Activated CD4-positive, alpha-beta memory T cell treated with anti-CD3 and anti-CD28 coated beads, Interleukin-2, amount 10 ng/mL, durations not matched to agents 7 days and 5 days (primary cell): ENCODE data around the gene ZNF43. TPM values are rescaled to one million over a fixed set of nuclear protein-coding genes. Genes with fewer than 3 reads are reported as not detected.
"Not testable (repeated sequence)": the region's sequence is repeated elsewhere in the genome, so short reads cannot be mapped to it uniquely, and the experiment has no call there.

Source experiments
- CTCF ChIA-PET: fragments of 350-600 bp; sonication (Branson Sonifier 250); formaldehyde crosslinking; loops from one replicate; lab custom pipeline; 2021; ENCODE audit warnings: antibody characterized with exemption, inconsistent platforms; lab: Charles Lee
- POLR2A ChIA-PET: fragments of 350-600 bp; sonication (Branson Sonifier 250); formaldehyde crosslinking; loops from one replicate; lab custom pipeline; 2021; ENCODE audit warnings: antibody characterized with exemption; lab: Charles Lee
- DNase-seq: peaks from one replicate; pipeline ENCODE4 v3.0.0-alpha.2; 2020
- H3K27ac Mint-ChIP-seq: one replicate; pipeline ENCODE4 v1.8.0; 2021; ENCODE audit warnings: mild to moderate bottlenecking, mixed read lengths
- H3K27me3 Mint-ChIP-seq: one replicate; pipeline ENCODE4 v1.8.0; 2021; ENCODE audit warnings: mixed read lengths
- H3K36me3 Mint-ChIP-seq: one replicate; pipeline ENCODE4 v1.8.0; 2021; ENCODE audit warnings: low read depth, mixed read lengths
- H3K4me1 Mint-ChIP-seq: one replicate; pipeline ENCODE4 v1.8.0; 2021; ENCODE audit warnings: mixed read lengths
- H3K4me3 Mint-ChIP-seq: one replicate; pipeline ENCODE4 v1.8.0; 2021; ENCODE audit warnings: mild to moderate bottlenecking, mixed read lengths
- H3K9me3 Mint-ChIP-seq: one replicate; pipeline ENCODE4 v1.8.0; 2021; ENCODE audit warnings: mixed read lengths
- total RNA-seq, 2 experiments: library from RNA; stranded (reverse); gene quantifications; one replicate each; pipeline ENCODE4 v1.2.3, GENCODE V29; 2021

Gene ZNF43
- total RNA-seq, 2 experiments from 2014 or later = 21.3 to 22.9 TPM

GRCh38 chr19:21775792-21776191 lies 60.2 kb downstream of the ZNF43 start:
- H3K27me3 Mint-ChIP-seq, DNase-seq, H3K4me1 Mint-ChIP-seq, POLR2A ChIA-PET, H3K27ac Mint-ChIP-seq, H3K36me3 Mint-ChIP-seq, CTCF ChIA-PET, H3K4me3 Mint-ChIP-seq: not testable (repeated sequence)
- H3K9me3 Mint-ChIP-seq = peaks cover 16% of the 10 kb centered on the region

- ChIA-PET CTCF (interaction anchor here (0.9 to 1.2 kb wide), 3 partner anchors 69 to 438 kb away, joined by 3 to 9 read pairs (median 3); partner anchors contain the start of genes ZNF43 and ZNF708), POLR2A (interaction anchor here (0.6 to 3.1 kb wide), 27 partner anchors 14 to 1901 kb away, joined by 3 to 37 read pairs (median 4); partner anchors contain the start of genes ZNF253, ZNF257, ZNF429 and ZNF43)
- Mint-ChIP-seq H3K27me3 (no peaks in the 10 kb centered on the region), H3K27ac (peak within 1 kb of the TSS; percentile 80), H3K9me3 (peaks cover 14% of the 10 kb centered on the region), H3K4me3 (peak within 1 kb of the TSS; percentile 93), H3K4me1 (peaks cover 18% of the 10 kb centered on the region), H3K36me3 (peaks cover 50% of the 10 kb centered on the region)
- peak; percentile 88 for DNase-seq
Observed at GRCh38 chr19:21767065-21767800, 68.7 kb downstream of the ZNF43 start, which contains the start of gene ZNF100. Gene ZNF100, minus strand, starts transcription at chr19:21767579. Its CDS starts 150 bp downstream, at chr19:21767429.

- H3K27me3 Mint-ChIP-seq, DNase-seq: not testable (repeated sequence)
- peak overlapping the region; percentile 80 for H3K27ac Mint-ChIP-seq
- H3K36me3 Mint-ChIP-seq = peaks cover 56% of the 10 kb centered on the region
- ChIA-PET CTCF (interaction anchor here (1.1 to 1.2 kb wide), 2 partner anchors 70 to 85 kb away, joined by 3 to 9 read pairs; partner anchors contain the start of gene ZNF43), POLR2A (interaction anchor here (0.8 to 3.1 kb wide), 20 partner anchors 20 to 1901 kb away, joined by 3 to 37 read pairs (median 4); partner anchors contain the start of genes ZNF253, ZNF257, ZNF429 and ZNF43)
- peaks cover 19% of the 10 kb centered on the region for H3K4me1 Mint-ChIP-seq
- peak overlapping the region; percentile 93 for H3K4me3 Mint-ChIP-seq
- peaks cover 15% of the 10 kb centered on the region for H3K9me3 Mint-ChIP-seq
Observed at GRCh38 chr19:21766705-21767064, 69.3 kb downstream of the ZNF43 start.

GRCh38 chr19:21765151-21765550 lies 70.8 kb downstream of the ZNF43 start:
- POLR2A ChIA-PET = interaction anchor here (1.0 to 2.0 kb wide), 2 partner anchors 71 to 260 kb away, joined by 3 to 7 read pairs; partner anchors contain the start of genes ZNF429 and ZNF43
- no peak overlapping the region for H3K27ac Mint-ChIP-seq
- no peak overlapping the region for H3K4me3 Mint-ChIP-seq

DNA sequence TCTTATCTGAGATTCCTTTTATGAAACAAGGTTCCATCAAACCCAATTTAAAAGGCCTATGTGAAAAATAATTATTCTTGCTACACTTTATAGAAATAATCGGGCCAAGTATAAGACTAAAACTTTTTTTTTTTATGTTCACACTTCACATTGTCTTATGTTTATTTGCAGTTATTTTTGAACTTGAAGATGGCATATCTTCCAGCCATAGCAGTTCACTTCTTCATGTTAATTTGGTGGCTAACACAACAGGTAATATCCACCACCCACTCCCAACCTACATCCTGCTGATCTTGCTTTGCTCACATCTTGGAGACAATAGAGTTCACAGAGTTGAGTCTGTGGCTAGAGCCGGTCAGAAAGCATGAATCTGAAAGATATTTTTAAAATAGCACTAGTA lies 74.4 kb downstream of the ZNF43 start:
- DNase-seq, H3K4me3 Mint-ChIP-seq, H3K27ac Mint-ChIP-seq, POLR2A ChIA-PET, H3K27me3 Mint-ChIP-seq: not testable (repeated sequence)
- Mint-ChIP-seq H3K4me1 (peaks cover 18% of the 10 kb centered on the region), H3K36me3 (peaks cover 95% of the 10 kb centered on the region), H3K9me3 (peaks cover 43% of the 10 kb centered on the region)
- CTCF ChIA-PET = interaction anchor here (0.7 kb wide), 1 partner anchor 19 kb away, joined by 3 read pairs; no protein-coding TSS in a partner anchor

More at GRCh38 chr19:21765151-21765550, 70.8 kb downstream of the ZNF43 start:
- Mint-ChIP-seq H3K4me1 (peaks cover 20% of the 10 kb centered on the region), H3K36me3 (peaks cover 70% of the 10 kb centered on the region), H3K9me3 (peaks cover 22% of the 10 kb centered on the region), H3K27me3 (no peaks in the 10 kb centered on the region)
- CTCF ChIA-PET = no interaction called here
- DNase-seq = no peak

DNA sequence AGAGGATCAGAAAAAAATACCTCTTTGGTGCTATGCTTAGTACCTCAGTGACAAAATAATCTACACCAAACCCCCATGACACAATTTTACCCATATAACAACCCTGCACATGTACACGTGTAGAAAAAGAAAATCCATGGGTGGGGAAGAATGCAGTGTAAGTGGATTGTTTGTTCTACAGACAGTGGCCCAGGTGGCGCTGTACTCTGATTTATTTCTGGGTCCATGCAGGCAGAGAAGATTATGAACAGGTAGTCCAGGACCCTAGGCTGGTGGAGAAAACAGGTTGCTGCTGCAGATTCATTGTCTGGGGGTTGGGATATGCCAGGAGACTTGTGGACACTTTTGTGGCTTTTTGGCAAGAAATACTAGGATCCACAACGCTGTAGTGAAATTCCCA lies 77.7 kb downstream of the ZNF43 start:
- peaks cover 56% of the 10 kb centered on the region for H3K9me3 Mint-ChIP-seq

GRCh38 chr19:21755555-21755954 lies 80.4 kb downstream of the ZNF43 start:
- peaks cover 95% of the 10 kb centered on the region for H3K36me3 Mint-ChIP-seq
- H3K27me3 Mint-ChIP-seq, H3K27ac Mint-ChIP-seq, H3K4me1 Mint-ChIP-seq, CTCF ChIA-PET, DNase-seq, POLR2A ChIA-PET, H3K4me3 Mint-ChIP-seq: not testable (repeated sequence)
- peaks cover 62% of the 10 kb centered on the region for H3K9me3 Mint-ChIP-seq

More for the DNA sequence above, 77.7 kb downstream of the ZNF43 start:
- POLR2A ChIA-PET = no interaction called here
- Mint-ChIP-seq H3K4me3 (no peak overlapping the region), H3K36me3 (peaks cover 96% of the 10 kb centered on the region), H3K27me3 (no peaks in the 10 kb centered on the region), H3K4me1 (peaks cover 2% of the 10 kb centered on the region), H3K27ac (no peak overlapping the region)
- CTCF ChIA-PET = no interaction called here
- DNase-seq = no peak

Other genes starting within 250 kb of the ZNF43 start
- 10 to 100 TPM; 18.9 to 19.5 TPM for gene ZNF100, start 68.6 kb downstream of the ZNF43 start, total RNA-seq
- 1 to 10 TPM in 1 of 2 experiments, under 1 TPM in 1; 0.78 to 1.9 TPM for gene ZNF208, start 174.8 kb upstream of the ZNF43 start, total RNA-seq
- gene ZNF257, start 216.3 kb upstream of the ZNF43 start, total RNA-seq = 1 to 10 TPM; 8.2 to 9.6 TPM